Upper lobe of right lung (tissue), 1 donor: ENCODE results near the gene NINJ2. TPM values are rescaled to one million over a fixed set of nuclear protein-coding genes. Genes with fewer than 3 reads are reported as not detected.

ENCODE experiments used
- ATAC-seq: fragments of 200-7000 bp; cut with Tn5 transposase; one replicate; pipeline ENCODE4 v1.9.1; 2020; ENCODE audit warnings: mild to moderate bottlenecking, moderate library complexity
- DNase-seq: peaks from one replicate; pipeline ENCODE4 v3.0.0-alpha.2; 2020
- H3K27ac ChIP-seq: fragments of 200-600 bp; one replicate; pipeline ENCODE4 v1.8.0; 2022
- H3K27me3 ChIP-seq: fragments of 200-600 bp; one replicate; pipeline ENCODE4 v1.8.0; 2022; ENCODE audit warnings: mild to moderate bottlenecking
- H3K36me3 ChIP-seq: fragments of 200-600 bp; one replicate; pipeline ENCODE4 v1.8.0; 2022
- H3K4me1 ChIP-seq: fragments of 200-600 bp; one replicate; pipeline ENCODE4 v1.8.0; 2022
- H3K4me3 ChIP-seq: fragments of 200-600 bp; one replicate; pipeline ENCODE4 v1.8.0; 2022; ENCODE audit warnings: mild to moderate bottlenecking
- H3K9me3 ChIP-seq: fragments of 200-600 bp; one replicate; pipeline ENCODE4 v1.8.0; 2022
- CTCF ChIP-seq: fragments of 200-600 bp; IDR thresholded peaks from one replicate; pipeline ENCODE4 v1.8.0; 2022; ENCODE audit warnings: antibody characterized with exemption
- intact Hi-C: fragments of 100-400 bp; cut with DNase I; formaldehyde crosslinking; loops from one replicate; pipeline ENCODE4 v1.11.0; 2022
- total RNA-seq: library from RNA; stranded (reverse); fragmentation: NEBNext Ultra II Directional; extraction: Animal tissue kit (Norgen Biotek cat#: 25700); gene quantifications from one replicate; pipeline ENCODE4 v1.2.1, GENCODE V29; 2021
- donor health status: DM: no; HTN: yes; CAD: no; lungs with severe emphysema.

NINJ2 gene
- total RNA-seq, 1 donor from 2014 or later, result 23.4 TPM

GRCh38 chr12:574475-575128 lies 88.6 kb downstream of the NINJ2 start:
- DNase-seq (no peak), ATAC-seq (no peak)
- Histone ChIP-seq H3K4me1 (peaks cover 35% of the 10 kb centered on the region), H3K36me3 (no peaks in the 10 kb centered on the region), H3K27me3 (no peaks in the 10 kb centered on the region), H3K4me3 (no peak overlapping the region), H3K27ac (no peak overlapping the region), H3K9me3 (no peaks in the 10 kb centered on the region)
- TF ChIP-seq CTCF, result no peak
- intact Hi-C loops, result loop anchor here (10.0 kb wide), 2 partner anchors 70 to 180 kb away; partner anchors contain the start of gene WNK1

DNA sequence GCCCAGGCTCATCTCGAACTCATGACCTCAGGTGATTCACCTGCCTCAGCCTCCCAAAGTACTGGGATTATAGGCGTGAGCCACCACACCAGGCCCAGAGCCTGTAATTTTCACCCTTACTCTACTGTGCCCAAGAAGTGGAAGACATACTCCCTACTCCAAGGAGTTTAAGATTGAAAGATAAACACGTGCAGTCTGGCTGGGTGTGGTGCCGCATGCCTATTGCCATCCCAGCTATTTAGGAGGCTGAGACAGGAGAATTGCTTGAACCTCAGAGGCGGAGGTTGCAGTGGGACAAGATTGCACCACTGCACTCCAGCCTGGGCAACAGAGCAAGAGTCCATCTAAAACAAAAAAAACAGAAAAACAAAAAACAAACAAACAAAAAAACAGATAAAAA lies 90.0 kb downstream of the NINJ2 start:
- ATAC-seq, result no peak
- intact Hi-C loops, result loop anchor here (10.0 kb wide), 2 partner anchors 72 to 182 kb away; partner anchors contain the start of gene WNK1
- Histone ChIP-seq H3K36me3 (no peaks in the 10 kb centered on the region), H3K27ac (no peak overlapping the region), H3K4me1 (peaks cover 33% of the 10 kb centered on the region), H3K4me3 (no peak overlapping the region), H3K27me3 (no peaks in the 10 kb centered on the region), H3K9me3 (no peaks in the 10 kb centered on the region)
- TF ChIP-seq CTCF, result no peak
- no peak for DNase-seq

DNA sequence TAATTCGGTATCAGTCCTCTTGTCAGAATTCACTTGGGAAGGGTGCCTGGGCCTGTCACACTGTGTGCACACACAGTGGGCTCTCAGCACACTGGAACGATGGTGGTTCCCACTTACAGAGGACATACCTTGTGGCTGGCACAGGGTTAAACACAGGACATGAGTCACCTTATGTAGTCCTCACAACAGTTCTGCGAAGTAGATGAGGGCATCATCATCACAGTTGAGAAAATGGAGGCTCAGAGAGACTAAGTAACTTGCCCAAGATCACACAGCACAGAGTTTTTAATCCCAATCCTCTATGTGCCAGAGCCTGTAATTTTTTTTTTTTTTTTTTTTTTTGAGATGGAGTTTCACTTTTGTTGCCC lies 90.7 kb downstream of the NINJ2 start:
- Histone ChIP-seq H3K36me3 (no peaks in the 10 kb centered on the region), H3K4me3 (no peak overlapping the region), H3K9me3 (no peaks in the 10 kb centered on the region), H3K27me3 (no peaks in the 10 kb centered on the region), H3K4me1 (peaks cover 33% of the 10 kb centered on the region), H3K27ac (peak overlapping the region; percentile 65)
- no peak for TF ChIP-seq CTCF
- ATAC-seq (no peak), DNase-seq (no peak)
- intact Hi-C loops, result loop anchor here (10.0 kb wide), 2 partner anchors 72 to 182 kb away; partner anchors contain the start of gene WNK1

- Histone ChIP-seq H3K36me3 (no peaks in the 10 kb centered on the region), H3K9me3 (no peaks in the 10 kb centered on the region), H3K27me3 (no peaks in the 10 kb centered on the region), H3K4me1 (peaks cover 33% of the 10 kb centered on the region), H3K27ac (peak overlapping the region; percentile 65), H3K4me3 (no peak overlapping the region)
- DNase-seq (no peak), ATAC-seq (no peak)
- no peak for TF ChIP-seq CTCF
- intact Hi-C loops, result loop anchor here (10.0 kb wide), 2 partner anchors 73 to 183 kb away; partner anchors contain the start of gene WNK1
Measured at GRCh38 chr12:571795-572531, 91.3 kb downstream of the NINJ2 start.

DNA sequence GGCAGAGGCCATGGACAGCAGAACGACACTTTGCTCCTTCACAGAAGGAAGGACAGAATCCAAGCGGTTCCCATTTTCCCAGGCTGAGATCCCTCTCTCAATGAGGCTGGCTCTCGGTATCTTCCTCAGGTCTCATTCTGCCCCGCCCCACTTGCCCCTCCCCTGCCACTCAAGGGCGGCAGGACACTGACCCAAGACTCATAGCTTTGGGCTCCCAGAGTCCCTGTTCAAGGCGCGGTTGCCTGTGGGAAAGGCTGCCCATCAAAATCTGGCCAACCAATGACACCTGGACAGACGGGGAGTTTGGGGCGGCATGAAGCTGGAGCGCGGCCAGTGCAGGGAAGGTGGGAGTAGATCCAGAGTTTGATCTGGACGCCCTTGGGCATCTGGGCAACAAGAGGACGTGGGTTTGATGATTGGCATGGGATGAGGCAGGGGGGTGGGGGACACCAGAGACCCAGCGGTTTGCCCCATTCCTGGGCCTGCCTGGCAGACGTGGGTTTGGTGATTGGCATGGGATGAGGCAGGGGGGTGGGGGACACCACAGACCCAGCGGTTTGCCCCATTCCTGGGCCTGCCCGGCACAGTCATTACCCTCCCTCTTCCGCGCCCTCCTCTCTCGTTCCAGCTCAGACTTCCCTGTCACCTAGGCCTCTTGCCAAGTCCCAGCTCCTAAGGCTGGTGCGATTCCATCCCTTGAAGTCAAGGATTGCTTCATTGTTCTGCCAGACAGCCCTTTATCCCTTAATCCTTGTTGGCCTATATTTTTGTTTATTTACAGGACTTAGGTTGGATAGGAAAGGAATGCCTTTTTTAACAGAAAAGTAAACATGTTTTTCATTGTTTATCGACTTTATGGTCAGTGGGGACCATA lies 92.1 kb downstream of the NINJ2 start:
- peak overlapping the region; percentile 73 for H3K27ac ChIP-seq

More for the DNA sequence above, 92.1 kb downstream of the NINJ2 start:
- ATAC-seq (peak; percentile 35), DNase-seq (peak; percentile 81)
- intact Hi-C loops, result loop anchor here (10.0 kb wide), 2 partner anchors 74 to 184 kb away; partner anchors contain the start of gene WNK1
- Histone ChIP-seq H3K4me1 (peaks cover 28% of the 10 kb centered on the region), H3K9me3 (no peaks in the 10 kb centered on the region), H3K36me3 (no peaks in the 10 kb centered on the region), H3K4me3 (peak overlapping the region; percentile 64), H3K27me3 (no peaks in the 10 kb centered on the region)
- TF ChIP-seq CTCF, result no peak
